Nephron (organoid): ENCODE results near the gene CLRN2.

Source experiments
- H3K27ac Mint-ChIP-seq, 3 experiments: 2 replicates each; pipeline ENCODE4 v1.8.0; 2020; ENCODE audit warnings: mixed read lengths in 3 of 3, mild to moderate bottlenecking in 2 of 3, moderate library complexity in 1 of 3
- H3K27me3 Mint-ChIP-seq: 2 replicates; pipeline ENCODE4 v1.8.0; 2021; ENCODE audit warnings: low read depth, mild to moderate bottlenecking, moderate library complexity, mixed read lengths
- H3K36me3 Mint-ChIP-seq: 2 replicates; pipeline ENCODE4 v1.8.0; 2020; ENCODE audit warnings: low read depth, mixed read lengths
- H3K4me1 Mint-ChIP-seq: 2 replicates; pipeline ENCODE4 v1.8.0; 2020; ENCODE audit warnings: mixed read lengths
- H3K4me3 Mint-ChIP-seq, 3 experiments: 2 replicates each; pipeline ENCODE4 v1.8.0; 2020; ENCODE audit warnings: mild to moderate bottlenecking in 3 of 3, mixed read lengths in 3 of 3, moderate library complexity in 2 of 3
- H3K9me3 Mint-ChIP-seq: 2 replicates; pipeline ENCODE4 v1.8.0; 2020; ENCODE audit warnings: mixed read lengths
- TF ChIP-seq, protein P1 (sequence below), 3 experiments: fragments of 200-600 bp; sonication (generic); IDR thresholded peaks; one replicate each; pipeline ENCODE4 v1.5.0; 2021; ENCODE audit warnings: antibody characterized with exemption in 3 of 3; ENCODE audit not compliant: unreplicated experiment in 3 of 3

The CLRN2 gene

DNA sequence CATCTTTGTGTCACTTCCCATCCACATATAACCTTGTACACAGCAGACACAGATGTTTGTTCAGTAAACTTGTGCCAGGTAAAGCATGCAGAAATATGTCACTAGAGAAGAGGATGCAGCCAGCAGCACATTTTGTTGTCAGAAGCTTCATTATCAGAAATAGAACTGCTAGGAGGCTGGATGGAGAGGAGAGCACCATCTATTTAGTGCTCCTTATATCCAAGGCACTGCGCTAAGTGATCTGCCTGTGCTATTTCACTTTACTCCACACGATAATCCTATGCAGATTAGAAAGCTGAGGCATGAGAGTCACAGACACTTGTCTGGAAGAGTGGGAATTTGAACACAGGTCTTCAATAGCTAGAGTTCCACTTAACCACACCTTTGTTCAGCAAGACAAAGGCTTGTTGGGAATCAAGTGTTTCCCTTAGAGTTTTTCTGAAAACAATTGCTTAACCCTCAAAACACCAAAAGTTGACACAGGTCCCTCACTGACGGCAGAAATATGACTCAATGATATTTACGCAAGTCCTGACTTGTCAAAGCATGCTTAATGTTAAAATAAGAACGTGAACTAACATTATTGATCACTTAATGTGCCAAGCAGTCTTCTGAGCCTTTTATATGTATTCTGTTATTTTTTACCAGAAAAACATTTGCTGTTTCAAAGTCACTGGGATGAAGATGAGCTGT is 1.8 kb upstream of the CLRN2 start:
- Mint-ChIP-seq H3K27me3 (peaks cover 19% of the 10 kb centered on the region), H3K4me1 (peaks cover 29% of the 10 kb centered on the region), H3K4me3 (peak overlapping the region; percentile 81 to 99 (median 84)), H3K36me3 (peaks cover 11% of the 10 kb centered on the region), H3K9me3 (no peaks in the 10 kb centered on the region), H3K27ac (peak overlapping the region; percentile 9 to 55 (median 13))
- TF ChIP-seq, protein P1, sequence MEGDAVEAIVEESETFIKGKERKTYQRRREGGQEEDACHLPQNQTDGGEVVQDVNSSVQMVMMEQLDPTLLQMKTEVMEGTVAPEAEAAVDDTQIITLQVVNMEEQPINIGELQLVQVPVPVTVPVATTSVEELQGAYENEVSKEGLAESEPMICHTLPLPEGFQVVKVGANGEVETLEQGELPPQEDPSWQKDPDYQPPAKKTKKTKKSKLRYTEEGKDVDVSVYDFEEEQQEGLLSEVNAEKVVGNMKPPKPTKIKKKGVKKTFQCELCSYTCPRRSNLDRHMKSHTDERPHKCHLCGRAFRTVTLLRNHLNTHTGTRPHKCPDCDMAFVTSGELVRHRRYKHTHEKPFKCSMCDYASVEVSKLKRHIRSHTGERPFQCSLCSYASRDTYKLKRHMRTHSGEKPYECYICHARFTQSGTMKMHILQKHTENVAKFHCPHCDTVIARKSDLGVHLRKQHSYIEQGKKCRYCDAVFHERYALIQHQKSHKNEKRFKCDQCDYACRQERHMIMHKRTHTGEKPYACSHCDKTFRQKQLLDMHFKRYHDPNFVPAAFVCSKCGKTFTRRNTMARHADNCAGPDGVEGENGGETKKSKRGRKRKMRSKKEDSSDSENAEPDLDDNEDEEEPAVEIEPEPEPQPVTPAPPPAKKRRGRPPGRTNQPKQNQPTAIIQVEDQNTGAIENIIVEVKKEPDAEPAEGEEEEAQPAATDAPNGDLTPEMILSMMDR (IDR thresholded peaks at IDR 0.05; ENCODE audit: unreplicated experiment in 3 of 3) = no peak

GRCh38 chr4:17515445-17516407 is 761 bp downstream of the CLRN2 start:
- no peaks in the 10 kb centered on the region for H3K36me3 Mint-ChIP-seq
- TF ChIP-seq, protein P1 (IDR thresholded peaks at IDR 0.05; ENCODE audit: unreplicated experiment in 3 of 3) = no peak
- H3K27ac Mint-ChIP-seq = peak overlapping the region in 1 of 3 experiments; percentile 80
- peaks cover 16% of the 10 kb centered on the region for H3K4me1 Mint-ChIP-seq
- H3K9me3 Mint-ChIP-seq = no peaks in the 10 kb centered on the region
- peak overlapping the region in 1 of 3 experiments; percentile 26 for H3K4me3 Mint-ChIP-seq
- peaks cover 26% of the 10 kb centered on the region for H3K27me3 Mint-ChIP-seq

DNA sequence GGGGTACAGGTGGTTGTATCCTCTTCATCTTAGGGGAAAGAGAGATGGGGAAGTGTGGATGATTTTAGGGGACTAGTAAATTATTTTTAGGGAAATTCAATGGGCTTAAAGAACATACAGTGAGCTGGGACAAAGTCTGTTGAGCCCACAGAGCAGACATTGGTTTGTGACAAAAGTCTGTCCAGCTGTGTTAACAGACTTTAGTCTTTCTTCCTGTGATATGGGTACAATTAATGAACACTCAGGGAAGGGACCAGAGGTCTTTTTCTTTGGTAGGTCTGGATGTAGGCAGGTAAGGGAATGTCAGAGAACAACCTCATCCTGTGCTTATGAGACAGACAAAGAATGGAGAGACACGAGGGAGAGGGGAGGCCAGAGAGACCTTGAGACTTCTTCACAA is 2.0 kb downstream of the CLRN2 start:
- Mint-ChIP-seq H3K4me1 (peaks cover 8% of the 10 kb centered on the region), H3K36me3 (no peaks in the 10 kb centered on the region), H3K27ac (peak overlapping the region in 1 of 3 experiments; percentile 16), H3K9me3 (no peaks in the 10 kb centered on the region), H3K4me3 (no peak overlapping the region), H3K27me3 (peaks cover 32% of the 10 kb centered on the region)
- TF ChIP-seq, protein P1 (IDR thresholded peaks at IDR 0.05; ENCODE audit: unreplicated experiment in 3 of 3) = no peak

DNA sequence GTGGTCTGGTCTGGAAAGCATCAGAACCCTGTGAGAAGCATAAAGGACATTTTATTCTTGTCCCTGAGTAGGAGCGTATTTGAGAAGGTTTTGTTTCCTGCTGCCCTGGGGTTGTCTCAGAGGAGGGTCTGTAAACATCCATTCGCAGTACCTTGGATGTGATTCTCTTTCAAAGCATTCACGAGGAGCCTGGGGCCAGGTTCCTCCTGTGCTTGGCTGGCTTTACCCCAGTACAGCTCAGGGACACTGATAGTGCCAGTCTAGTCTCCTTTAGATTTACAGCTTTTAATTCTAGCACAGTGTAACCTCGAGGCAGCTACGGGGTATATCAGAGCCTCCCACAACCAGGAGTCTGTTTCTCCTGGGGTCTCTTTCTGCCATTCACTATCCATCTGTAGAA is 2.7 kb downstream of the CLRN2 start:
- Mint-ChIP-seq H3K4me1 (peaks cover 3% of the 10 kb centered on the region), H3K9me3 (no peaks in the 10 kb centered on the region), H3K27ac (no peak overlapping the region), H3K36me3 (no peaks in the 10 kb centered on the region), H3K27me3 (peaks cover 32% of the 10 kb centered on the region), H3K4me3 (no peak overlapping the region)
- TF ChIP-seq, protein P1 (IDR thresholded peaks at IDR 0.05; ENCODE audit: unreplicated experiment in 3 of 3) = no peak

DNA sequence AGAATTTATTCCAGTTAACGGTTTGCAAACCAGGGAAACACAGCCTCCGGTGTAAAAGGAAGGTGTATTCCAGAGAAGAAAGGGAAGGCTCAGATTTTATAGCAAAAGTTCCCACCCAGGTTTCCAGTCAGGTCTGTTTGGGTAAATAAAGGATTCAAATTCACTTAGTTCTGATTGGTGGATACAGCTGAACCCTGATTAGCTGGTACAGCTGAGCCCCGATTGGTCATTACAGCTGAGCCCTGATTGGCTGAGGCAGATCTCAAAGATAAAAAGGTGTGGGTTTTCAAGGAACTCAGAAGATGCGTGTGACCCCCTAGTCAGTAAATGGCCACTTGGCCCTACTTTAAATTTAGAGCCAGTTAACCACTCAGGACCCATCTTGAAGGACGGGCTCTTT is 6.6 kb downstream of the CLRN2 start:
- Mint-ChIP-seq H3K4me1 (no peaks in the 10 kb centered on the region), H3K9me3 (no peaks in the 10 kb centered on the region), H3K4me3 (no peak overlapping the region), H3K27ac (no peak overlapping the region), H3K36me3 (no peaks in the 10 kb centered on the region), H3K27me3 (peaks cover 23% of the 10 kb centered on the region)
- TF ChIP-seq, protein P1 (IDR thresholded peaks at IDR 0.05; ENCODE audit: unreplicated experiment in 3 of 3) = no peak
